Renal cortex interstitium (tissue), 11 donors: ENCODE results near the gene PUM2. TPM values are rescaled to one million over a fixed set of nuclear protein-coding genes. Genes with fewer than 3 reads are reported as not detected.
"Not testable (repeated sequence)": the region's sequence is repeated elsewhere in the genome, so short reads cannot be mapped to it uniquely, and the experiment has no call there.

Experiments
- DNase-seq, 11 donors: peaks; one replicate each; pipeline ENCODE4 v3.0.0-alpha.2; 2013; ENCODE audit warnings: low read depth in 9 of 11, low spot score in 4 of 11; ENCODE audit errors: extremely low read depth in 1 of 11
- polyA plus RNA-seq, 3 donors: library from polyadenylated mRNA; unstranded; fragments of 120-200 nt; gene quantifications; one replicate each; pipeline ENCODE4 v1.2.1, GENCODE V29; 2013; ENCODE audit not compliant: insufficient read length in 3 of 3

PUM2 gene
- polyA plus RNA-seq, 3 donors, result 99.2 to 112 (median 105) TPM

- DNase-seq, result no peak
Measured at GRCh38 chr2:20378341-20378740, 27.7 kb upstream of the PUM2 start.

GRCh38 chr2:20377741-20378140 is 27.1 kb upstream of the PUM2 start:
- DNase-seq, result no peak

- not testable (repeated sequence) for DNase-seq
Measured at GRCh38 chr2:20374982-20375381, 24.3 kb upstream of the PUM2 start.

- DNase-seq, result no peak
Measured at GRCh38 chr2:20372896-20373640, 22.4 kb upstream of the PUM2 start.

- DNase-seq, result no peak
Measured at GRCh38 chr2:20371323-20372025, 20.8 kb upstream of the PUM2 start.

GRCh38 chr2:20370191-20370590 is 19.5 kb upstream of the PUM2 start:
- no peak for DNase-seq

- DNase-seq, result no peak
Measured at GRCh38 chr2:20369366-20369765, 18.7 kb upstream of the PUM2 start.

GRCh38 chr2:20368706-20369105 is 18.1 kb upstream of the PUM2 start:
- no peak for DNase-seq

GRCh38 chr2:20367929-20368328 is 17.3 kb upstream of the PUM2 start:
- not testable (repeated sequence) for DNase-seq

- DNase-seq, result no peak
Measured at GRCh38 chr2:20366672-20367116, 16.1 kb upstream of the PUM2 start.

GRCh38 chr2:20365249-20365817 is 14.7 kb upstream of the PUM2 start:
- no peak for DNase-seq

- DNase-seq, result no peak
Measured at GRCh38 chr2:20363578-20363977, 12.9 kb upstream of the PUM2 start.

- no peak for DNase-seq
Measured at GRCh38 chr2:20362701-20363435, 12.2 kb upstream of the PUM2 start.

- no peak for DNase-seq
Measured at GRCh38 chr2:20361893-20362292, 11.2 kb upstream of the PUM2 start.

- no peak for DNase-seq
Measured at GRCh38 chr2:20359096-20359495, 8.5 kb upstream of the PUM2 start.

- DNase-seq, result no peak
Measured at GRCh38 chr2:20357638-20358389, 7.2 kb upstream of the PUM2 start.

- DNase-seq, result no peak
Measured at GRCh38 chr2:20356042-20356441, 5.4 kb upstream of the PUM2 start.

GRCh38 chr2:20355131-20355530 is 4.5 kb upstream of the PUM2 start:
- no peak for DNase-seq
